Heart left ventricle (tissue), 16 donors: ENCODE measurements around the gene USP12. TPM values are rescaled to one million over a fixed set of nuclear protein-coding genes. Genes with fewer than 3 reads are reported as not detected.
A peak's percentile ranks its signal among the peaks of the same experiment; 100 is the strongest.

Experiments
- ATAC-seq, 4 donors: fragments of 200-7000 bp; cut with Tn5 transposase; one replicate each; pipeline ENCODE4 v1.9.1; 2020 to 2022; ENCODE audit warnings: moderate library complexity in 4 of 4, mild to moderate bottlenecking in 3 of 4, moderate number of reproducible peaks in 1 of 4
- DNase-seq, 5 donors: peaks; one replicate each; pipeline ENCODE4 v3.0.0-alpha.2; 2020
- H3K27ac ChIP-seq, 12 donors: fragments of 200-600 bp; sonication (generic) in 4 of 12; one replicate each; pipeline versions ENCODE4 v1.5.0 to v1.8.0; 2016 to 2022; ENCODE audit warnings: mild to moderate bottlenecking in 2 of 12
- H3K27me3 ChIP-seq, 9 donors: fragments of 200-600 bp; sonication (generic) in 2 of 9; one replicate each; pipeline versions ENCODE4 v1.5.1 to v1.8.0; 2016 to 2022; ENCODE audit warnings: mild to moderate bottlenecking in 3 of 9
- H3K36me3 ChIP-seq, 9 donors: fragments of 200-600 bp; sonication (generic) in 2 of 9; one replicate each; pipeline versions ENCODE4 v1.5.0 to v1.8.0; 2018 to 2022; ENCODE audit warnings: mild to moderate bottlenecking in 2 of 9
- H3K4me1 ChIP-seq, 12 donors: fragments of 200-600 bp; sonication (generic) in 4 of 12; one replicate each; pipeline versions ENCODE4 v1.5.0 to v1.8.0; 2016 to 2022; ENCODE audit warnings: mild to moderate bottlenecking in 3 of 12
- H3K4me3 ChIP-seq, 12 donors: fragments of 200-600 bp; sonication (generic) in 4 of 12; one replicate each; pipeline versions ENCODE4 v1.5.0 to v1.8.0; 2017 to 2022; ENCODE audit warnings: mild to moderate bottlenecking in 9 of 12, moderate library complexity in 4 of 12
- H3K9me3 ChIP-seq, 12 donors: fragments of 200-600 bp; sonication (generic) in 4 of 12; one replicate each; pipeline versions ENCODE4 v1.5.0 to v1.8.0; 2016 to 2022; ENCODE audit warnings: mild to moderate bottlenecking in 1 of 12
- POLR2A ChIP-seq, 2 donors: fragments of 450-650 bp; IDR thresholded peaks; one replicate each; pipeline ENCODE4 v1.6.1; 2017; ENCODE audit warnings: antibody characterized with exemption in 2 of 2, mild to moderate bottlenecking in 2 of 2, moderate library complexity in 2 of 2
- WGBS, 4 donors: extraction: QIAGEN DNeasy Blood & Tissue Kit in 2 of 4; methylation state at CpG; one replicate each; pipeline versions ENCODE4 v1.1.5 to v1.1.7; 2013 to 2018; 5-methylcytosine and 5-hydroxymethylcytosine counted together
- intact Hi-C, 10 donors: fragments of 100-400 bp; cut with DNase I; formaldehyde crosslinking; loops; one replicate each; pipeline versions ENCODE4 v1.11.1 to v1.14.2; 2022
- polyA plus RNA-seq, 2 donors: library from polyadenylated mRNA; stranded (reverse); fragments of 200-250 nt; gene quantifications; one replicate each; pipeline ENCODE4 v1.2.3, GENCODE V29; 2013
- total RNA-seq, 9 donors: library from RNA; depleted of rRNA in 2 of 9; stranded (reverse); fragments of >200 nt in 2 of 9; fragmentation: NEBNext Ultra II Directional in 3 of 9; extraction: Animal tissue kit (Norgen Biotek cat#: 25700) in 3 of 9; gene quantifications; one replicate each; pipeline versions ENCODE4 v1.1.0 to v1.2.4, GENCODE V29; 2016 to 2023
- TF ChIP-seq, protein P1 (sequence below), 12 donors: fragments of 200-600 bp; sonication (generic) in 4 of 12; IDR thresholded peaks; one replicate each; pipeline versions ENCODE4 v1.5.0 to v1.8.0; 2018 to 2022; ENCODE audit warnings: antibody characterized with exemption in 12 of 12, mild to moderate bottlenecking in 5 of 12
- donor health status: ischemic (EF 13 %, LVEDD 7.1; RV severe dilation, severe dysfunction).
- donor health status: healthy with polysubstance abuse.
- donor health status: DM: no; HTN: yes; CAD: no.
- donor health status: DM: no; HTN: no; CAD: no.
- donor health status: ischemic (EF 25% LVEDD 6.9; RV normal size, moderate dysfunction).
- donor health status: ischemic (EF 25% LVEDD 5.7; RV mildly dilated, moderate dysfunction).
- donor health status: healthy.
- donor health status: DM: yes; HTN: yes; CAD: no.
- donor health status: ischemic (EF 35%, LVEDD 5.7; RV mildly dilated, moderate dysfunction).
- donor health status: nonischemic (EF 11% LVEDD 7.7; RV severe dilation, severe dysfunction).
- donor health status: DM: yes; HTN: yes; CAD: no.
- donor health status: PGD.
- donor health status: ischemic (EF 29% LVEDD 5.4; RV normal size, mild dysfunction).
- donor health status: nonischemic (EF 23%, LVEDD 6.1; RV moderate dilation, normal function).

The USP12 gene
- total and polyA plus RNA-seq, 11 donors, result 5.1 to 35.4 (median 20.8) TPM

DNA sequence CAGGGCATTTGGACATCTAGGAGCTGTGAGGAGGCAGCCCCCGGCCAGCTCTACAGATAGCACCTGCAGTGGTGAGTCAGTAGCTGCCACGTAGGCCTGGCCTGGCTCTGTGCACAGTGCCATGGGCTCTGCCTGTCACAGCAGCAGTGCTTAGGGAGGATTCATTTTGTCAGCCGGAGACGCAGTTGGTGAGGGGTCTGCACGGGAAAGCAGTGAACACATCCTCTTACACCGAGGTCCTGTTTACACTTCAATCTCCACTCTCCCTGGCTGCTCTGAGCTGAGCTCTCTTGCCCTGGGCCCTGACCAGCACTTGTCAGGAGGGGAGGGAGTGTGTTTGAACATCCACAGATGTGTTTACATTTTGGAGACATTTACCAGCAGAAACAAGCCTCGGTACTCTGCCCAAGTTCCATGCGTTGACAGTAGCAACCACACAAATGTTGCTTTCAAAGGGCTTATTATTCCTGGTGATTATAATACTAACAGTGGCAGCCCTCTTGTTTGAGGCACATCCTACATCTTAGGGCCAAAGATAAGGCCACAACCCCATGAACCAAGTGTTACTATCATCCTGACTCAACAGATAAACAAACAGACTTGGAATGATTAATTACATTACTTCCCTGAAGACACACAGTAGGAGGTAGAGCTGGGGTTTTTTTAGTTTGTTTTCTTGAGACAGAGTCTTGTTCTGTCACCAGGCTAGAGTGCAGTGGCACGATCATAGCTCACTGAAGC lies 148.9 kb downstream of the USP12 start:
- ATAC-seq (no peak), DNase-seq (no peak)
- 57 to 63% (median 61%) methylated on average over 8 to 9 of the region's 9 CpGs for WGBS, 4 donors
- intact Hi-C loops, result no loop called here
- H3K27ac ChIP-seq, result peak overlapping the region in 1 of 12 donors; percentile 65
- H3K9me3 ChIP-seq, result no peaks in the 10 kb centered on the region
- no peak overlapping the region for H3K4me3 ChIP-seq
- H3K36me3 ChIP-seq, result no peaks in the 10 kb centered on the region
- TF ChIP-seq, protein P1, sequence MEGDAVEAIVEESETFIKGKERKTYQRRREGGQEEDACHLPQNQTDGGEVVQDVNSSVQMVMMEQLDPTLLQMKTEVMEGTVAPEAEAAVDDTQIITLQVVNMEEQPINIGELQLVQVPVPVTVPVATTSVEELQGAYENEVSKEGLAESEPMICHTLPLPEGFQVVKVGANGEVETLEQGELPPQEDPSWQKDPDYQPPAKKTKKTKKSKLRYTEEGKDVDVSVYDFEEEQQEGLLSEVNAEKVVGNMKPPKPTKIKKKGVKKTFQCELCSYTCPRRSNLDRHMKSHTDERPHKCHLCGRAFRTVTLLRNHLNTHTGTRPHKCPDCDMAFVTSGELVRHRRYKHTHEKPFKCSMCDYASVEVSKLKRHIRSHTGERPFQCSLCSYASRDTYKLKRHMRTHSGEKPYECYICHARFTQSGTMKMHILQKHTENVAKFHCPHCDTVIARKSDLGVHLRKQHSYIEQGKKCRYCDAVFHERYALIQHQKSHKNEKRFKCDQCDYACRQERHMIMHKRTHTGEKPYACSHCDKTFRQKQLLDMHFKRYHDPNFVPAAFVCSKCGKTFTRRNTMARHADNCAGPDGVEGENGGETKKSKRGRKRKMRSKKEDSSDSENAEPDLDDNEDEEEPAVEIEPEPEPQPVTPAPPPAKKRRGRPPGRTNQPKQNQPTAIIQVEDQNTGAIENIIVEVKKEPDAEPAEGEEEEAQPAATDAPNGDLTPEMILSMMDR (IDR thresholded peaks at IDR 0.05), result no peak
- H3K27me3 ChIP-seq, result peaks cover 0 to 12% (median 0%) of the 10 kb centered on the region in 9 donors
- H3K4me1 ChIP-seq, result peaks cover 0 to 5% (median 0%) of the 10 kb centered on the region in 12 donors

DNA sequence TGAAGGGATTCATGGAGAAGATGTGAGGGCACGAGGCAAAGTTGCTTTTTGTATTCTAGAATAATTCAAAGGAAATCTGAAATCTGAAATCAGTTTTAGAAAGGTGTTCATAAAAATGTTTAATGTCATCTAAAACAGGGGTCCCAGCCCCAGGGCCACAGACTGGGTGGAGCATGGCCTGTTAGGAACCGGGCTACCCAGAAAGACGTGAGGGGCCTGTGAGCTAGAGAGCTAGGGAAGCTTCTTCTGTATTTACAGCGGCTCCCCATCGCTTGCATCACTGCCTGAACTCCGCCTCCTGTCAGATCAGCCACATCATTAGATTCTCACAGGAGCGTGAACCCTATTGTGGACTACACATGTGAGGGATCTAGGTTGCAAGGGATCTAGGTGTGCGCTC lies 151.2 kb downstream of the USP12 start:
- 87 to 96% (median 95%) methylated on average over 8 of the region's 8 CpGs for WGBS, 4 donors
- no peaks in the 10 kb centered on the region for H3K36me3 ChIP-seq
- no peaks in the 10 kb centered on the region for H3K9me3 ChIP-seq
- no peak overlapping the region for H3K4me3 ChIP-seq
- TF ChIP-seq POLR2A (IDR thresholded peaks at IDR 0.05), result no peak
- TF ChIP-seq, protein P1 (IDR thresholded peaks at IDR 0.05), result no peak
- intact Hi-C loops, result no loop called here
- peak overlapping the region in 1 of 12 donors; percentile 65 for H3K27ac ChIP-seq
- peaks cover 0 to under 1% (median 0%) of the 10 kb centered on the region in 9 donors for H3K27me3 ChIP-seq
- DNase-seq (no peak), ATAC-seq (no peak)
- peaks cover 0 to 5% (median 0%) of the 10 kb centered on the region in 12 donors for H3K4me1 ChIP-seq

DNA sequence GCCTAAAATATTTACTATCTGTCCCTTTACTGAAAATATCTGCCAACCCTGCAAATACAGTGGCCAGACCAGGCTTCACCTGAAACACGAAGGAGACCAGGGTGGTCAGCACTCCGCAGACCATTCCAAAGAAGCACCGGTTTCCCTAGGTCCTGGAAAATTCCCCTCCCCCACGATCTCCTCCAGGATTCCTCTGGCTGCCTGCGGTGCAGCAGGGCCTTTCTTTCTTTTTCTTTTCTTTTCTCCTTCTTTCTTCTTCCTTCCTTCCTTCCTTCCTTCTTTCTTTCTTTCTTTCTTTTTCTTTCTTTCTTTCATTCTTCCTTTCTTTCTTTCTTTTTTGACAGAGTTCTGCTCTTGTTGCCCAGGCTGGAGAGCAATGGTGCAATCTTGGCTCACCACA lies 152.7 kb downstream of the USP12 start:
- intact Hi-C loops, result no loop called here
- 62 to 71% (median 67%) methylated on average over 5 of the region's 5 CpGs for WGBS, 4 donors
- H3K27ac ChIP-seq, result no peak overlapping the region

DNA sequence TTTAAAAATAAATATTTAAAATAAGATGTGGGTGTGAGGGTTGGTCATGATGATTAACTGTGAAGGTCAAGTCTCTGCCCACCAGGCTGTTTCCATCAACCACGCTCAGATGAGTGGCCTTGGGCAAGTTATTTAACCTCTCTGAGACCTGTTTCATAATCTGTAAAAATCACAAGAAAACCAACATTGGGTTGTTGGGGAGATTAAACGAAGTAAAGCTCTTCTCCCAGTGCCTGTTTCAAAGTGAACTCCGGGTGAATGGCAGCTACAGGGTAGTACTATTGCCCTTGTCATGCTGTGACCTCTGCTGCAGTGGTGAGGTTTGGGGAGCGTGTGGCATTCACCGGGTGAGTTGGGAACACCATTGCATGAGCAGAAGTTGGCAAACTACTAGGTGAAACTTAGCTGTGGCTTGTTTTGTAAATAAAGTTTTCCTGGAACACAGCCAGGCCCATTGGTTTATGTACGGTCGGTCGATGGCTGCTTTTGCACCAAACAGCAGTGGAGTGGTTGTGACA lies 153.2 kb downstream of the USP12 start:
- intact Hi-C loops, result no loop called here
- H3K4me1 ChIP-seq, result peaks cover 0 to 5% (median 0%) of the 10 kb centered on the region in 12 donors
- no peak overlapping the region for H3K4me3 ChIP-seq
- no peaks in the 10 kb centered on the region for H3K9me3 ChIP-seq
- no peak for DNase-seq
- no peak overlapping the region for H3K27ac ChIP-seq
- TF ChIP-seq, protein P1 (IDR thresholded peaks at IDR 0.05), result no peak
- H3K36me3 ChIP-seq, result no peaks in the 10 kb centered on the region
- no peak for ATAC-seq
- 78 to 81% (median 80%) methylated on average over 8 of the region's 8 CpGs for WGBS, 4 donors
- H3K27me3 ChIP-seq, result no peaks in the 10 kb centered on the region

More for the DNA sequence above, 152.7 kb downstream of the USP12 start:
- H3K4me1 ChIP-seq, result peaks cover 0 to 5% (median 0%) of the 10 kb centered on the region in 12 donors
- TF ChIP-seq POLR2A (IDR thresholded peaks at IDR 0.05), result no peak
- TF ChIP-seq, protein P1 (IDR thresholded peaks at IDR 0.05), result no peak
- H3K4me3 ChIP-seq, result no peak overlapping the region
- H3K9me3 ChIP-seq, result no peaks in the 10 kb centered on the region
- H3K27me3 ChIP-seq, result no peaks in the 10 kb centered on the region
- ATAC-seq (no peak), DNase-seq (no peak)
- H3K36me3 ChIP-seq, result no peaks in the 10 kb centered on the region
